Effector memory CD8-positive, alpha-beta T cell (primary cell): ENCODE measurements around the gene XXYLT1.

Experiments
- ATAC-seq: fragments of 150-1000 bp; cut with Tn5 transposase; replicated peaks from 2 replicates; pipeline ENCODE4 v1.10.0; 2021; ENCODE audit warnings: mild to moderate bottlenecking, moderate library complexity
- DNase-seq, 3 experiments: peaks; one replicate each; pipeline ENCODE4 v3.0.0; 2021
- H3K27ac Mint-ChIP-seq, 2 donors: one replicate each; pipeline ENCODE4 v1.8.0; 2022; ENCODE audit warnings: mild to moderate bottlenecking in 2 of 2, mixed read lengths in 2 of 2, moderate library complexity in 2 of 2
- H3K27me3 Mint-ChIP-seq, 2 donors: one replicate each; pipeline ENCODE4 v1.8.0; 2022; ENCODE audit warnings: mixed read lengths in 2 of 2
- H3K36me3 Mint-ChIP-seq: one replicate; pipeline ENCODE4 v1.8.0; 2022; ENCODE audit warnings: mild to moderate bottlenecking, moderate library complexity, mixed read lengths; ENCODE audit not compliant: insufficient read depth
- H3K4me1 Mint-ChIP-seq, 2 donors: one replicate each; pipeline ENCODE4 v1.8.0; 2022; ENCODE audit warnings: low read depth in 2 of 2, mixed read lengths in 2 of 2
- H3K4me3 Mint-ChIP-seq, 2 donors: one replicate each; pipeline ENCODE4 v1.8.0; 2022; ENCODE audit warnings: mild to moderate bottlenecking in 2 of 2, mixed read lengths in 2 of 2, moderate library complexity in 2 of 2
- H3K9me3 Mint-ChIP-seq, 2 donors: one replicate each; pipeline ENCODE4 v1.8.0; 2022; ENCODE audit warnings: mixed read lengths in 2 of 2

Gene XXYLT1

GRCh38 chr3:195020185-195020584 lies 250.8 kb downstream of the XXYLT1 start:
- Mint-ChIP-seq H3K27me3 (peaks cover 26 to 51% of the 10 kb centered on the region in 2 donors), H3K4me3 (no peak overlapping the region), H3K9me3 (no peaks in the 10 kb centered on the region), H3K27ac (no peak overlapping the region), H3K4me1 (no peaks in the 10 kb centered on the region), H3K36me3 (peaks cover 3% of the 10 kb centered on the region)
- DNase-seq = no peak
- no peak for ATAC-seq

GRCh38 chr3:195019335-195019734 lies 251.6 kb downstream of the XXYLT1 start:
- Mint-ChIP-seq H3K27ac (no peak overlapping the region), H3K4me1 (no peaks in the 10 kb centered on the region), H3K36me3 (peaks cover 3% of the 10 kb centered on the region), H3K4me3 (no peak overlapping the region), H3K9me3 (no peaks in the 10 kb centered on the region), H3K27me3 (peaks cover 24 to 46% of the 10 kb centered on the region in 2 donors)
- DNase-seq = no peak
- no peak for ATAC-seq
